HL-60 (cell line): ENCODE results near the gene TBX19.

Experiments used
- DNase-seq, 2 experiments: peaks; one replicate each; pipeline ENCODE4 v3.0.0-alpha.2; 2010 to 2020; ENCODE audit warnings: low read depth in 1 of 2, low spot score in 1 of 2
- H3K27ac ChIP-seq: fragments of 250-450 bp; sonication (Bioruptor Pico); replicated peaks from 2 replicates; pipeline ENCODE4 v1.5.1; 2020; ENCODE audit warnings: mild to moderate bottlenecking, moderate library complexity
- H3K27me3 ChIP-seq: fragments of 250-450 bp; sonication (Bioruptor Pico); 2 replicates; pipeline ENCODE4 v1.5.1; 2021; ENCODE audit warnings: mild to moderate bottlenecking, moderate library complexity; ENCODE audit not compliant: insufficient read depth, poor library complexity, severe bottlenecking
- H3K4me3 ChIP-seq: replicated peaks from 2 replicates; pipeline ENCODE4 v1.5.1; 2011; ENCODE audit warnings: mild to moderate bottlenecking, control low read depth, low read length; ENCODE audit not compliant: insufficient read depth
- CTCF ChIP-seq: IDR thresholded peaks from one replicate; pipeline ENCODE4 v1.5.1; 2011; ENCODE audit warnings: low read length, control low read depth, inconsistent platforms; ENCODE audit not compliant: insufficient read depth
- GABPA ChIP-seq: IDR thresholded peaks from 2 replicates; pipeline ENCODE4 v1.6.1; 2012; ENCODE audit warnings: low read depth
- POLR2AphosphoS5 ChIP-seq: IDR thresholded peaks from 2 replicates; pipeline ENCODE4 v1.6.1; 2012; ENCODE audit warnings: low read depth
- REST ChIP-seq: IDR thresholded peaks from 2 replicates; pipeline ENCODE4 v1.6.1; 2012; ENCODE audit warnings: low read depth; ENCODE audit not compliant: insufficient replicate concordance
- SPI1 ChIP-seq: IDR thresholded peaks from 2 replicates; pipeline ENCODE4 v1.6.1; 2012; ENCODE audit warnings: low read depth, mild to moderate bottlenecking, borderline replicate concordance

Gene TBX19

GRCh38 chr1:168300626-168301025, 19.9 kb downstream of the TBX19 start:
- Histone ChIP-seq H3K27me3 (no peaks in the 10 kb centered on the region), H3K4me3 (no peak overlapping the region), H3K27ac (no peak overlapping the region)
- TF ChIP-seq SPI1 = no peak
- no peak for TF ChIP-seq GABPA
- DNase-seq = no peak

GRCh38 chr1:168301664-168302320, 21.1 kb downstream of the TBX19 start:
- DNase-seq = no peak
- Histone ChIP-seq H3K27ac (no peak overlapping the region), H3K27me3 (no peaks in the 10 kb centered on the region), H3K4me3 (no peak overlapping the region)
- TF ChIP-seq CTCF (no peak), POLR2AphosphoS5 (no peak), SPI1 (no peak), GABPA (no peak), REST (no peak)

- no peak for DNase-seq
- no peaks in the 10 kb centered on the region for H3K27me3 ChIP-seq
- no peak overlapping the region for H3K27ac ChIP-seq
- no peak overlapping the region for H3K4me3 ChIP-seq
- no peak for TF ChIP-seq POLR2AphosphoS5
- TF ChIP-seq REST = no peak
- no peak for TF ChIP-seq SPI1
- TF ChIP-seq CTCF = no peak
Observed at GRCh38 chr1:168303716-168304540, 23.3 kb downstream of the TBX19 start.

- no peak overlapping the region for H3K4me3 ChIP-seq
- no peak for DNase-seq
- no peak overlapping the region for H3K27ac ChIP-seq
- no peaks in the 10 kb centered on the region for H3K27me3 ChIP-seq
- no peak for TF ChIP-seq SPI1
- no peak for TF ChIP-seq CTCF
- no peak for TF ChIP-seq REST
- no peak for TF ChIP-seq POLR2AphosphoS5
- TF ChIP-seq GABPA = no peak
Observed at GRCh38 chr1:168304865-168305264, 24.2 kb downstream of the TBX19 start.
